Measurements from ENCODE around the gene SHOX. TPM values are rescaled to one million over a fixed set of nuclear protein-coding genes. Genes with fewer than 3 reads are reported as not detected.
"Not testable (repeated sequence)": the region's sequence is repeated elsewhere in the genome, so short reads cannot be mapped to it uniquely, and the experiment has no call there.

The SHOX gene
- total RNA-seq, 1 donor from 2014 or later: not detected

DNA sequence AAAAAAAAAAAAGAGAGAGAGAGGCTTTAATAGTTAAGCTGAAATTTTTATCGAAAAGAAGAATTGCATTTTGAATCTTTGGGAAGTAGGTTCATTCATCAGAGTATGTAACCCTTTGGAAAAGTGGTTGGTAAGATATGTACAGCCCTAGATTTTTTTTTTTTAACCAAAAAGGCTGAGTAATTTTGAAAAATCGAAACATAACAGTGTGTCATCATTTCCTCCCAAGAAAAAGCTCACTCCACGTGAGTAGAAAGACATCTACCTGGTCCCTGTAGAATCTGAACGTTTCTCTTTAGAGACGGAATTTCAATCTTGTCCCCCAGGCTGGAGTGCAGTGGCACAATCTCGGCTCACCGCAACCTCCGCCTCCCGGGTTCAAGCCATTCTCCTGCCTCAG lies 16.2 kb downstream of the SHOX start:
- DNase-seq (ENCODE audit: low spot score, unreplicated experiment): no peak
- Mint-ChIP-seq H3K9me3 (ENCODE audit: low read depth) (no peaks in the 10 kb centered on the region), H3K4me3 (ENCODE audit: low read depth) (no peak overlapping the region), H3K27ac (no peak overlapping the region), H3K27me3 (peaks cover 65% of the 10 kb centered on the region), H3K4me1 (ENCODE audit: low read depth) (no peaks in the 10 kb centered on the region), H3K36me3 (ENCODE audit: insufficient read depth) (no peaks in the 10 kb centered on the region)
- TF ChIP-seq, protein P1, sequence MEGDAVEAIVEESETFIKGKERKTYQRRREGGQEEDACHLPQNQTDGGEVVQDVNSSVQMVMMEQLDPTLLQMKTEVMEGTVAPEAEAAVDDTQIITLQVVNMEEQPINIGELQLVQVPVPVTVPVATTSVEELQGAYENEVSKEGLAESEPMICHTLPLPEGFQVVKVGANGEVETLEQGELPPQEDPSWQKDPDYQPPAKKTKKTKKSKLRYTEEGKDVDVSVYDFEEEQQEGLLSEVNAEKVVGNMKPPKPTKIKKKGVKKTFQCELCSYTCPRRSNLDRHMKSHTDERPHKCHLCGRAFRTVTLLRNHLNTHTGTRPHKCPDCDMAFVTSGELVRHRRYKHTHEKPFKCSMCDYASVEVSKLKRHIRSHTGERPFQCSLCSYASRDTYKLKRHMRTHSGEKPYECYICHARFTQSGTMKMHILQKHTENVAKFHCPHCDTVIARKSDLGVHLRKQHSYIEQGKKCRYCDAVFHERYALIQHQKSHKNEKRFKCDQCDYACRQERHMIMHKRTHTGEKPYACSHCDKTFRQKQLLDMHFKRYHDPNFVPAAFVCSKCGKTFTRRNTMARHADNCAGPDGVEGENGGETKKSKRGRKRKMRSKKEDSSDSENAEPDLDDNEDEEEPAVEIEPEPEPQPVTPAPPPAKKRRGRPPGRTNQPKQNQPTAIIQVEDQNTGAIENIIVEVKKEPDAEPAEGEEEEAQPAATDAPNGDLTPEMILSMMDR (IDR thresholded peaks at IDR 0.05; ENCODE audit: unreplicated experiment): no peak

DNA sequence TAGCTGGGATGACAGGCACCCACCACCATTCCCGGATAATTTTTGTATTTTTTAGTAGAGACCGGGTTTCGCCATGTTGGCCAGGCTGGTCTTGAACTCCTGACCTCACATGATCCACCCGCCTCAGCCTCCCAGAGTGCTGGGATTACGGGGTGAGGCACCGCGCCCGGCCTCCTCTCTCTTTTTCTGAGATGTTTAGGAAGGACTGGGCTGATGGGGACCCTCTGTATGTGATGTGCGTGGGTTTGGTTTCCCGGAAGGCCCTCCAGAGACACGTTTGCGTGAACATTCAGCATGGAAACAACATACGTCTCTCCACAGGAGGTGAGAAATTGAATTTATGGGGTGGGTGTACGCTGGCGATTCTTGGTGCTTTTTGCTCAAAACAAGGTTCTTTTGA lies 18.6 kb downstream of the SHOX start:
- TF ChIP-seq, protein P1 (IDR thresholded peaks at IDR 0.05; ENCODE audit: unreplicated experiment): no peak
- H3K9me3 Mint-ChIP-seq (ENCODE audit: low read depth): no peaks in the 10 kb centered on the region
- DNase-seq (ENCODE audit: low spot score, unreplicated experiment): no peak
- H3K27ac Mint-ChIP-seq: no peak overlapping the region
- no peaks in the 10 kb centered on the region for H3K36me3 Mint-ChIP-seq (ENCODE audit: insufficient read depth)
- H3K4me3 Mint-ChIP-seq (ENCODE audit: low read depth): no peak overlapping the region
- peaks cover 60% of the 10 kb centered on the region for H3K27me3 Mint-ChIP-seq
- H3K4me1 Mint-ChIP-seq (ENCODE audit: low read depth): no peaks in the 10 kb centered on the region

DNA sequence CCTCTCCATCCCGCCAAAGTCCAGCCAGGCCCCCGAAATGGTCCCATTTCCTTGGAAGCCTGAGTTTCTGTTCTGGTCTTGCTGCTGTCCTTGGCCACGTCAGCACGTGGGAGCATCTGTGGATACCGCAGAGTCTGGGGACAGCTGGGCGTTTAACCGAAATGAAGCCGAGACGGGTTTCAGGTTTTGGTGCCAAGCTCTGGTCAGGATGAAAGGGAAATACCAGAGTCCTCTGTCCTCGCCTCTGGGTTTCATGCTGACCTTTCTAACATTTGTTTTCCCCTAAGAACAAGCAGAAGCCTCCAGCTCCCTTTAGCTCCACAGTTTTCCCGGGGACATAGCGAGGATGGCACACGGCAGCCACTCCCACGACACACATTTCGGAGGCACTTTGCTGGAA lies 19.7 kb downstream of the SHOX start:
- TF ChIP-seq, protein P1 (IDR thresholded peaks at IDR 0.05; ENCODE audit: unreplicated experiment): no peak
- DNase-seq (ENCODE audit: low spot score, unreplicated experiment): no peak
- no peaks in the 10 kb centered on the region for H3K4me1 Mint-ChIP-seq (ENCODE audit: low read depth)
- H3K9me3 Mint-ChIP-seq (ENCODE audit: low read depth): no peaks in the 10 kb centered on the region
- no peak overlapping the region for H3K4me3 Mint-ChIP-seq (ENCODE audit: low read depth)
- peaks cover 53% of the 10 kb centered on the region for H3K27me3 Mint-ChIP-seq
- H3K36me3 Mint-ChIP-seq (ENCODE audit: insufficient read depth): no peaks in the 10 kb centered on the region
- no peak overlapping the region for H3K27ac Mint-ChIP-seq

DNA sequence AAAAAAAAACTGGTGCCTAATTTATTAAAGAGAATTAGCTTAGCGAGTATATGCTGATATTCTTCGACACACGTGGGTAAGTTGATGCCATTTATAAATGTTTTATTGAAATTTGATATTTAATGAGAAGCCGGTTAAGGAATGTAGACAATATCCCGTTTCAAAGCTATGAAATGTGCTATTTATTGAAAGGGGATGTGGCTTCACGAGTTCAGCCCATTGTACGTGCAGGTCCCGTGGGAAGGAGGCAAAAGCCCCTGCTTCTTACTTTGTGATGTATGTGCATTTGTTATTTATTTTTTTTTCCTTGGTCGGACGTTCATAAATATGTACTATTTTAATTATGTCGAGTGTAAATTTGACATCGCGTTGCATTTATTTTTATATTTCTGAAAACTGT lies 20.2 kb downstream of the SHOX start:
- no peak overlapping the region for H3K4me3 Mint-ChIP-seq (ENCODE audit: low read depth)
- H3K27ac Mint-ChIP-seq: no peak overlapping the region
- H3K4me1 Mint-ChIP-seq (ENCODE audit: low read depth): no peaks in the 10 kb centered on the region
- DNase-seq (ENCODE audit: low spot score, unreplicated experiment): no peak
- H3K27me3 Mint-ChIP-seq: peaks cover 49% of the 10 kb centered on the region
- no peaks in the 10 kb centered on the region for H3K9me3 Mint-ChIP-seq (ENCODE audit: low read depth)
- TF ChIP-seq, protein P1 (IDR thresholded peaks at IDR 0.05; ENCODE audit: unreplicated experiment): no peak
- no peaks in the 10 kb centered on the region for H3K36me3 Mint-ChIP-seq (ENCODE audit: insufficient read depth)

DNA sequence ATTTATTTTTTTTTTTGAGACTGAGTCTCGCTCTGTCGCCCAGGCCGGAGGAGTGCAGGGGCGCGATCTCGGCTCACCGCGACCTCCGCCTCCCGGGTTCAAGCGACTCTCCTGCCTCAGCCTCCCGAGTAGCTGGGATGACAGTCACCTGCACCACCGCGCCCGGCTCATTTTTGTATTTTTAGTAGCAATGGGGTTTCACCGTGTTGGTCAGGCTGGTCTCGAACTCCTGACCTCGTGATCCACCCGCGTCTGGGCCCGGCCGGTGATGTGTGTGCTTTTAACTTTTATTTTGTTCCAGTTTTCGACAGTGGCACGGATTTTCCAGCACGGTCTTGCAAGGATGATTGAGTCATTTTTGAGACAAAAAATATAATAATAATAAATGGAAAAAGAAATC lies 21.3 kb downstream of the SHOX start:
- not testable (repeated sequence) for H3K4me3 Mint-ChIP-seq (ENCODE audit: low read depth); H3K36me3 Mint-ChIP-seq (ENCODE audit: insufficient read depth); H3K27ac Mint-ChIP-seq; H3K4me1 Mint-ChIP-seq (ENCODE audit: low read depth); DNase-seq (ENCODE audit: low spot score, unreplicated experiment); H3K9me3 Mint-ChIP-seq (ENCODE audit: low read depth)
- peaks cover 38% of the 10 kb centered on the region for H3K27me3 Mint-ChIP-seq

DNA sequence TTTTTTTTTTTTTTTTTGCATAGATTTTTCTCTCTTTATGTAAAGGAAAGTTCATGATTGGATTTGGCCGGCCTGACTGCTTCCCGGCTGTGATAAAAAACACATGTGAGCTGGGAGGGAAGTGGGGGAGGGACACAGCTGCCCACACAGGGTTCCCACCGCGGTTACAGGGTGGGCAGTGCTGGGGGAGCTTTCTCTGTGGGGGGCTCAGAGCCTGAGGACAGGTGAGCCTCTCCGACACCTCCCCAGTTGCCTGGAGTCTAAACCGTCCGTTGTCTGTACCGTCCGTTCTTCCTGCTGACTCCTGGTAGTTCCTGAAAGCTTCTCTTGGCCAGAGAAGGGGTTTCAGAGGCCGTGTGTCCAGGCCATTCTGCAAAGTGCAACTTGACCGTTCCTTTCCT lies 21.8 kb downstream of the SHOX start:
- DNase-seq (ENCODE audit: low spot score, unreplicated experiment): no peak
- Mint-ChIP-seq H3K9me3 (ENCODE audit: low read depth) (no peaks in the 10 kb centered on the region), H3K36me3 (ENCODE audit: insufficient read depth) (no peaks in the 10 kb centered on the region), H3K4me3 (ENCODE audit: low read depth) (no peak overlapping the region), H3K27me3 (peaks cover 41% of the 10 kb centered on the region), H3K27ac (no peak overlapping the region), H3K4me1 (ENCODE audit: low read depth) (no peaks in the 10 kb centered on the region)
- TF ChIP-seq, protein P1 (IDR thresholded peaks at IDR 0.05; ENCODE audit: unreplicated experiment): no peak

Measured in progenitor cell of endocrine pancreas (in vitro differentiated cells).